T-helper 2 cell treated with Interferon-gamma antibody and Interleukin-4, amounts not matched to agents 100 ng/mL and 5 ng/mL, for 36 hours (primary cell): Measurements from ENCODE around the gene TRAK1. TPM values are rescaled to one million over a fixed set of nuclear protein-coding genes. Genes with fewer than 3 reads are reported as not detected.

ENCODE experiments used
- intact Hi-C: fragments of 100-400 bp; cut with micrococcal nuclease; formaldehyde crosslinking; loops from one replicate; pipeline ENCODE4 v1.15.1; 2023
- total RNA-seq: library from RNA; stranded (reverse); gene quantifications from 2 replicates; pipeline ENCODE4 v1.2.3, GENCODE V29; 2022

Gene TRAK1
- total RNA-seq, 1 donor from 2014 or later, result 27.6 TPM

DNA sequence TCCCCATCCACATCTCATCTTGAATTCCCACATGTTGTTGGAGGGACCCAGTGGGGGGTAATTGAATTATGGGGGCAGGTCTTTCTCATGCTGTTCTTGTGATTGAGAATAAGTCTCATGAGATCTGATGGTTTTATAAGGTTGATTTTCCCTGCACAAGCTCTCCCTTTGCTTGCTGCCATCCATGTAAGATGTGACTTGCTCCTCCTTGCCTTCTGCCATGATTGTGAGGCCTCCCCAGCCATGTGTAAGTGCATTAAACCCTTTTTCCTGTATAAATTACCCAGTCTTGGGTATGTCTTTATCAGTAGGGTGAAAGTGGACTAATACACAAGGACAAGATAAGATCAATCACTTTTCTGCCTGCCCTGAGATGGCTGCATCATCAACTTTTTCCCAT is 180.6 kb downstream of the TRAK1 start:
- intact Hi-C loops, result no loop called here

DNA sequence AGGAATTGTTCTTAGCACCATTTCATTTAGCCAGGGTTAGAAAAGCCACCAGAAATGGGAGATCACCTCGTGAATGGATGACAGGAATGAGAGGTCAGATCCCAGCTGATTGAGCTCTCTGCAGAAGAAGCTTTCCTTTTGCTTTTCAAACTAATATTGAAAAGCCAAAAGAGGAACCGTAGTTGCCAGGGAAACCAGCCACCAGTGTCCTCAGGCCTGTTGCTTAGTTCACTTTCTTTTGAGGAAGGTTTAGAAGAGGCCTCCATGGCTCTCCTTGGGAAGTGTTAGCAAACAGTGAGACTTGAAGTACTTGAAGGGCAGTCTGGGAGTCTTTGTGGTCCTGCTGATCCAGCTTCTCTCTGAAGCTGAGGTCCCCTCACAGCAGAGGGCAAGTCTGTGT is 182.2 kb downstream of the TRAK1 start:
- intact Hi-C loops, result no loop called here

DNA sequence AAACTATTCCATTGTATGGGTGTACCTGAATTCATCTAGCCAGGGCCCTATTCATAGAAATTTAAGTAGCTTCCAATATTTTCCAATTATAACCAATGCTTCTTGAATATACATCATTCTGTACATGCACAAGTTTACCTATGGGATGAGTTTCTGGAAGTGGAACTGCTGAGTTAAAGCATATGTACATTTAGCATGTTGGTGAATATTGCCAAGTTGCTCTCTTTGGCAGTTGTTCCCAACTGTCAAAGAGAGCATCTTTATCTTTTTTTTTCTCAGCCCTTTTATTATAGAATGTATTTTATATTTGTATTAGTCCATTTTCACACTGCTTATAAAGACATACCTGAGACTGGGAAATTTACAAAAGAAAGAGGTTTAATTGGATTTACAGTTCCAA is 183.1 kb downstream of the TRAK1 start:
- intact Hi-C loops, result no loop called here

GRCh38 chr3:42275217-42275616 is 184.1 kb downstream of the TRAK1 start:
- intact Hi-C loops, result no loop called here

Other genes with a start within 250 kb of the TRAK1 start
- gene ULK4, start 129.3 kb upstream of the TRAK1 start, total RNA-seq, result 12.6 and 14.2 TPM in 2 replicates
- gene CCK, start 174.8 kb downstream of the TRAK1 start, total RNA-seq, result not detected in 2 replicates